Naive B cell (primary cell): Measurements from ENCODE around the gene DPP7. TPM values are rescaled to one million over a fixed set of nuclear protein-coding genes. Genes with fewer than 3 reads are reported as not detected.

Experiments
- ATAC-seq, 2 donors: fragments of 150-1000 bp; cut with Tn5 transposase; 2 replicates each; pipeline ENCODE4 v1.10.0; 2021; ENCODE audit warnings: low read depth in 2 of 2, mild to moderate bottlenecking in 2 of 2, moderate library complexity in 2 of 2
- DNase-seq: peaks from one replicate; pipeline ENCODE4 v3.0.0; 2022
- H3K27ac Mint-ChIP-seq, 6 donors: one replicate each; pipeline ENCODE4 v1.8.0; 2020 to 2022; ENCODE audit warnings: mild to moderate bottlenecking in 6 of 6, mixed read lengths in 6 of 6, moderate library complexity in 5 of 6, inconsistent platforms in 2 of 6
- H3K27me3 Mint-ChIP-seq, 3 donors: one replicate each; pipeline ENCODE4 v1.8.0; 2021 to 2022; ENCODE audit warnings: mixed read lengths in 3 of 3, mild to moderate bottlenecking in 1 of 3
- H3K36me3 Mint-ChIP-seq, 2 donors: one replicate each; pipeline ENCODE4 v1.8.0; 2020 to 2022; ENCODE audit warnings: mixed read lengths in 2 of 2, inconsistent platforms in 1 of 2, mild to moderate bottlenecking in 1 of 2
- H3K4me1 Mint-ChIP-seq, 3 donors: one replicate each; pipeline ENCODE4 v1.8.0; 2020 to 2022; ENCODE audit warnings: mixed read lengths in 3 of 3, inconsistent platforms in 1 of 3, mild to moderate bottlenecking in 1 of 3, moderate library complexity in 1 of 3
- H3K4me3 Mint-ChIP-seq, 8 donors: one replicate each; pipeline ENCODE4 v1.8.0; 2020 to 2022; ENCODE audit warnings: mild to moderate bottlenecking in 8 of 8, mixed read lengths in 8 of 8, moderate library complexity in 8 of 8, inconsistent platforms in 2 of 8
- H3K9me3 Mint-ChIP-seq, 7 donors: one replicate each; pipeline ENCODE4 v1.8.0; 2020 to 2022; ENCODE audit warnings: mixed read lengths in 7 of 7, mild to moderate bottlenecking in 5 of 7, inconsistent platforms in 2 of 7, moderate library complexity in 1 of 7
- polyA plus RNA-seq, 6 donors: library from polyadenylated mRNA; unstranded; fragments of 300-500 nt; fragmentation: Illumina TruSeq; gene quantifications; one replicate each; pipeline ENCODE4 v1.2.3, GENCODE V29; 2021; ENCODE audit warnings: low read depth in 6 of 6

DPP7 gene
- polyA plus RNA-seq, 6 donors from 2014 or later: 71.5 to 142 (median 102) TPM

- no peaks in the 10 kb centered on the region for H3K9me3 Mint-ChIP-seq
- ATAC-seq (no peak), DNase-seq (no peak)
- H3K4me1 Mint-ChIP-seq: peaks cover 0 to 7% (median 3%) of the 10 kb centered on the region in 3 donors
- H3K27me3 Mint-ChIP-seq: no peaks in the 10 kb centered on the region
- peaks cover 0 to 8% of the 10 kb centered on the region in 2 donors for H3K36me3 Mint-ChIP-seq
- H3K27ac Mint-ChIP-seq: no peak overlapping the region
- H3K4me3 Mint-ChIP-seq: no peak overlapping the region
Measured at GRCh38 chr9:137109250-137110146, 5.0 kb downstream of the DPP7 start.

DNA sequence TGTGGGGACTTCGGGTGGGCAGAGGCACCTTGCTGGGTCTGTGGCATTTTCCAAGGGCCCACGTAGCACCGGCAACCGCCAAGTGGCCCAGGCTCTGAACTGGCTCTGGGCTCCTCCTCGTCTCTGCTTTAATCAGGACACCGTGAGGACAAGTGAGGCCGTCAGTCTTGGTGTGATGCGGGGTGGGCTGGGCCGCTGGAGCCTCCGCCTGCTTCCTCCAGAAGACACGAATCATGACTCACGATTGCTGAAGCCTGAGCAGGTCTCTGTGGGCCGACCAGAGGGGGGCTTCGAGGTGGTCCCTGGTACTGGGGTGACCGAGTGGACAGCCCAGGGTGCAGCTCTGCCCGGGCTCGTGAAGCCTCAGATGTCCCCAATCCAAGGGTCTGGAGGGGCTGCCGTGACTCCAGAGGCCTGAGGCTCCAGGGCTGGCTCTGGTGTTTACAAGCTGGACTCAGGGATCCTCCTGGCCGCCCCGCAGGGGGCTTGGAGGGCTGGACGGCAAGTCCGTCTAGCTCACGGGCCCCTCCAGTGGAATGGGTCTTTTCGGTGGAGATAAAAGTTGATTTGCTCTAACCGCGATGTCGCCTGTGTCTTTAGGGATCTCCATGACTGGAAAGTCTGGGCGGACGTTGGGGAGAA lies 5.8 kb downstream of the DPP7 start:
- Mint-ChIP-seq H3K27ac (no peak overlapping the region), H3K36me3 (peaks cover 0 to 8% of the 10 kb centered on the region in 2 donors), H3K9me3 (no peaks in the 10 kb centered on the region), H3K4me3 (no peak overlapping the region), H3K27me3 (no peaks in the 10 kb centered on the region), H3K4me1 (peaks cover 0 to 7% (median 3%) of the 10 kb centered on the region in 3 donors)
- ATAC-seq: no peak
- no peak for DNase-seq

GRCh38 chr9:137107982-137108381 lies 6.6 kb downstream of the DPP7 start:
- Mint-ChIP-seq H3K27ac (no peak overlapping the region), H3K27me3 (no peaks in the 10 kb centered on the region), H3K4me3 (no peak overlapping the region), H3K36me3 (peaks cover 0 to 8% of the 10 kb centered on the region in 2 donors), H3K9me3 (no peaks in the 10 kb centered on the region), H3K4me1 (peaks cover 0 to 3% (median 2%) of the 10 kb centered on the region in 3 donors)
- DNase-seq (no peak), ATAC-seq (no peak)

GRCh38 chr9:137107312-137107921 lies 7.1 kb downstream of the DPP7 start:
- DNase-seq: no peak
- no peak overlapping the region for H3K4me3 Mint-ChIP-seq
- no peaks in the 10 kb centered on the region for H3K27me3 Mint-ChIP-seq
- peaks cover 0 to 8% of the 10 kb centered on the region in 2 donors for H3K36me3 Mint-ChIP-seq
- peaks cover 0 to 3% (median 0%) of the 10 kb centered on the region in 3 donors for H3K4me1 Mint-ChIP-seq
- H3K27ac Mint-ChIP-seq: no peak overlapping the region
- H3K9me3 Mint-ChIP-seq: no peaks in the 10 kb centered on the region
- no peak for ATAC-seq

DNA sequence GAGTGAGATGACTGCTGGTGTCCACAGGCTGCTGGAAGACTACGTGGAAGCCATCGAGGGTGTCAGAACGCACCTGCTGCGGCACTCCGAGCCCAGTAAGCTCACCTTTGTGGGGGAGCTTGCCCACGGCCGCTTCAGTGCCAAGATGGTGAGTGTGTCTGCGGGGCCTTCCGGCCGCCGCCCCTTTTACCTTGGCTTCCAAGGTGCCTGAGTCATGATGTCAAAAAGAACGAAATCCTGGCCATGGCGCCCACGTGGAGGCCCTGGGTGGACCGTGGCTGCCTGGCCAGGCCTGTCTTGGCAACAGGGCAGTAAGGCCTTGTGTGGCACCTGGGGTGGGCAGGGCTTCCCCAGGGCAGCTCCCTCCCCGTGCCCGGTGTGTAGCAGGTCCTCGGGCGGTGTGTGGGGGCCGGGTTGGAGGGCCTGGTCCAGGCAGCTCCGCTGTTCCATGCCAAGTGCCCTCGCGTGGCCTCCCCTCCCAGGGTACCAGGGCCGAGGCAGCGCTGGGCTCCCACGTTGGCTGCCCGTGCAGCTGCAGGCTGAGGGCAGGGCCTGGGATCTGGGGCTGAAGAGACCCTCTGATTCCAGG lies 7.8 kb downstream of the DPP7 start:
- Mint-ChIP-seq H3K27me3 (no peaks in the 10 kb centered on the region), H3K4me3 (no peak overlapping the region), H3K4me1 (peaks cover 0 to 3% (median 0%) of the 10 kb centered on the region in 3 donors), H3K9me3 (no peaks in the 10 kb centered on the region), H3K36me3 (peaks cover 0 to 8% of the 10 kb centered on the region in 2 donors), H3K27ac (no peak overlapping the region)
- ATAC-seq (no peak), DNase-seq (no peak)

DNA sequence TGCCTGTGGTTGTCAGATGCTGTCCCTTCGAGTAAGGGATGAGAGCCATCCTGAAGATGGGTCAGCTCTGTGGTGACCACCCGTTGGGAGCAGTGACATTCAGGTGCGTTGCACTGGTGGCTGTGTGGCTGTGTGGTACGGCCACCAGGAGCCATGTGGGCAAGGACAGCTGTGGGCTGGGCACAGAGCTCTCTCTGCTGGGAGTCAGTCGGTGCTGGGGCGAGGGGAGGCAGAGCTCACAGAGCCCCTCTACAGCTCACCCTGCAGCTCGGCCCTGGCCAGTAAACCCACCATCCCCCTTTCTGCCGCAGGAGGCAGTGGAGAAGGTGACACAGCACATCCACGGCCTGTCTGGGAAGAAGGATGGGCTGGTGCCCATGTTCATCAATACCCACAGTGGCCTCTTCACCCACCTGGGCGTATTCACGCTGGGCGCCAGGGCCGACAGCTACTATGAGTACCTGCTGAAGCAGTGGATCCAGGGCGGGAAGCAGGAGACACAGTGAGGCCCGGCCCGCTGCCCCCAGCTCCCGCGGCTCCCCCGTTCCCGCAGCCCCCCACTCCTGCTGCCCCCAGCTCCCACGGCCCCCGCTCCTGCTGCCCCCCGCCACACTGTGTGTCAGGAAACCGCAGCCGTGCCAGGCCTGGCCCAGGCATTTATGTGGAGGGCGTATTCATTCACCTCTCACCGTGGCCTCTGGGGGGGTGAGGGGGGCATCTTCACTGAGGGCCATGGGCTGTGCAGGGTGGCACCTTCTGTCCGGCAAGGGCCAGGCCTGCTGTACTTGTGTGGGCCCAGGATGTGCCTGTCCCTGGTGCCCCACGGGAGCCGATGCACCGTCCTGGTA lies 8.5 kb downstream of the DPP7 start:
- H3K36me3 Mint-ChIP-seq: peaks cover 3 to 5% of the 10 kb centered on the region in 2 donors
- no peaks in the 10 kb centered on the region for H3K9me3 Mint-ChIP-seq
- no peak overlapping the region for H3K27ac Mint-ChIP-seq

DNA sequence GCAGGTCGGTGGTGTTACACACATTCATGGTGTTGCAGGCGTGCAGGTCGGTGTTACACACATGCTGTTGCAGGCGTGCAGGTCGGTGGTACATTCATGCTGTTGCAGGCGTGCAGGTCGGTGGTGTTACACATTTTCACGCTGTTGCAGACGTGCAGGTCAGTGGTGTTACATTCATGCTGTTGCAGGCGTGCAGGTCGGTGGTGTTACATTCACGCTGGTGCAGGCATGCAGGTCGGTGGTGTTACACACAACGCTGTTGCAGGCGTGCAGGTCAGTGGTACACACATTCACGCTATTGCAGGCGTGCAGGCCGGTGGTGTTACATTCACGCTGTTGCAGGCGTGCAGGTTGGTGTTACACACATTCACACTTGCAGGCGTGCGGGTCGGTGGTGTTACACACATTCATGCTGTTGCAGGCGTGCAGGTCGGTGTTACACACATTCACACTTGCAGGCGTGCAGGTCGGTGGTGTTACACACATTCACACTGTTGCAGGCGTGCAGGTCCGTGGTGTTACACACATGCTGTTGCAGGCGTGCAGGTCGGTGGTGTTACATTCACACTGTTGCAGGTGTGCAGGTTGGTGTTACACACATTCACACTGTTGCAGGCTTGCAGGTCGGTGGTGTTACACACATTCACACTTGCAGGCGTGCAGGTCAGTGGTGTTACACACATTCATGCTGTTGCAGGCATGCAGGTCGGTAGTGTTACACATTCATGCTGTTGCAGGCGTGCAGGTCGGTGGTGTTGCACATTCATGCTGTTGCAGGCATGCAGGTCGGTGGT lies 11.1 kb downstream of the DPP7 start:
- no peak for ATAC-seq
- H3K9me3 Mint-ChIP-seq: no peaks in the 10 kb centered on the region

More for the DNA sequence above, 8.5 kb downstream of the DPP7 start:
- DNase-seq: no peak
- Mint-ChIP-seq H3K4me3 (no peak overlapping the region), H3K4me1 (peaks cover 0 to 3% (median 0%) of the 10 kb centered on the region in 3 donors), H3K27me3 (no peaks in the 10 kb centered on the region)
- ATAC-seq: no peak

GRCh38 chr9:137099231-137099630 lies 15.3 kb downstream of the DPP7 start:
- Mint-ChIP-seq H3K9me3 (no peaks in the 10 kb centered on the region), H3K36me3 (peaks cover 7 to 8% of the 10 kb centered on the region in 2 donors), H3K4me1 (peaks cover 4 to 7% (median 5%) of the 10 kb centered on the region in 3 donors), H3K27me3 (no peaks in the 10 kb centered on the region), H3K27ac (peak overlapping the region in 1 of 6 donors; percentile 56), H3K4me3 (no peak overlapping the region)
- DNase-seq: no peak
- no peak for ATAC-seq

More for the DNA sequence above, 11.1 kb downstream of the DPP7 start:
- Mint-ChIP-seq H3K27ac (no peak overlapping the region), H3K36me3 (peaks cover 7 to 8% of the 10 kb centered on the region in 2 donors), H3K4me3 (no peak overlapping the region), H3K4me1 (no peaks in the 10 kb centered on the region), H3K27me3 (no peaks in the 10 kb centered on the region)
- no peak for DNase-seq

- DNase-seq (no peak), ATAC-seq (no peak)
- Mint-ChIP-seq H3K27ac (no peak overlapping the region), H3K4me1 (peaks cover 5 to 9% (median 5%) of the 10 kb centered on the region in 3 donors), H3K27me3 (no peaks in the 10 kb centered on the region), H3K36me3 (peaks cover 7 to 8% of the 10 kb centered on the region in 2 donors), H3K9me3 (no peaks in the 10 kb centered on the region), H3K4me3 (no peak overlapping the region)
Measured at GRCh38 chr9:137097761-137098462, 16.6 kb downstream of the DPP7 start.

GRCh38 chr9:137096785-137097546 lies 17.6 kb downstream of the DPP7 start:
- ATAC-seq (no peak), DNase-seq (no peak)
- peak overlapping the region in 1 of 8 donors; percentile 21 for H3K4me3 Mint-ChIP-seq
- no peaks in the 10 kb centered on the region for H3K9me3 Mint-ChIP-seq
- peaks cover 5 to 9% (median 7%) of the 10 kb centered on the region in 3 donors for H3K4me1 Mint-ChIP-seq
- H3K36me3 Mint-ChIP-seq: peaks cover 7 to 8% of the 10 kb centered on the region in 2 donors
- no peak overlapping the region for H3K27ac Mint-ChIP-seq
- no peaks in the 10 kb centered on the region for H3K27me3 Mint-ChIP-seq
